ENCODE data around the gene PROZ. TPM values are rescaled to one million over a fixed set of nuclear protein-coding genes. Genes with fewer than 3 reads are reported as not detected.

The PROZ gene
- total RNA-seq, 1 experiment from 2014 or later: not detected

DNA sequence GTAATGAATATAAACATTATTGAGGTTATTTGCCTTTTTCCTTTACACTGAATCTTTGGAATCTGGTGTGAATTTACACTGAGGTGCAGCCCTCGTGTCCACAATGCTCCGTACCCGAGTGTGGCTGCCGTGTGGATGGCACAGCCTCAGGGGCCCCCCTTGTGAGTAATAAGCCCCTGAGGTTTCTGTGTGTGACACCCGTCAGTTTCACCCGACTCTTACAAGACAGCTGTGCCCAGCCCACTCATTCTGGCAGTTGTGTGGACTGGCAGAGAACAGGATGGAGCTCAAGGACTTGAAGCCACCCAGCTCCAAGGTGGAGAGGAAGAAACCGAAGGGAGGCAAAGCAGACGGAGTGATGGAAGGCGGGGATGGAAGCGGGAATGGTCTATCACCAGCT lies 7.8 kb downstream of the PROZ start:
- no peak overlapping the region for H3K4ac ChIP-seq (ENCODE audit: low read depth, low read length)
- H2BK12ac ChIP-seq (ENCODE audit: insufficient read length, low read depth, low read length): no peak overlapping the region
- no peak overlapping the region for H2AFZ ChIP-seq (ENCODE audit: low read length)
- H3K14ac ChIP-seq (ENCODE audit: insufficient read depth, low read length): no peak overlapping the region
- DNase-seq: no peak
- no peaks in the 10 kb centered on the region for H4K20me1 ChIP-seq (ENCODE audit: control insufficient read depth, insufficient read depth, insufficient read length)
- no peak overlapping the region for H3K27ac ChIP-seq (ENCODE audit: insufficient read length, low read depth, low read length)
- H3K23me2 ChIP-seq (ENCODE audit: insufficient read length, low read depth, low read length, poor library complexity, severe bottlenecking): no peaks in the 10 kb centered on the region
- Mint-ChIP-seq H3K27ac (no peak overlapping the region), H3K9me3 (no peaks in the 10 kb centered on the region), H3K27me3 (ENCODE audit: low read depth) (peaks cover 12% of the 10 kb centered on the region), H3K4me1 (peaks cover 20 to 23% of the 10 kb centered on the region in 2 experiments), H3K36me3 (ENCODE audit: insufficient read depth in 1 of 3, low read depth in 3 of 3) (peaks cover 6 to 27% (median 7%) of the 10 kb centered on the region in 3 experiments; a peak in 5 of 7 replicates), H3K4me3 (no peak overlapping the region)
- no peaks in the 10 kb centered on the region for H3K9me3 ChIP-seq (ENCODE audit: control insufficient read depth, low read depth, low read length)
- no peak overlapping the region for H4K8ac ChIP-seq (replicated peaks; ENCODE audit: insufficient read length, low read depth, low read length)
- no peaks in the 10 kb centered on the region for H3K27me3 ChIP-seq (ENCODE audit: insufficient read depth, low read length)
- no peak overlapping the region for H3K23ac ChIP-seq (ENCODE audit: insufficient read length, low read depth, low read length)
- no CpG with 5 or more reads among the region's 10 CpGs for WGBS (ENCODE audit: extremely low coverage, insufficient read length, low lambda C conversion rate)
- TF ChIP-seq, protein P1, sequence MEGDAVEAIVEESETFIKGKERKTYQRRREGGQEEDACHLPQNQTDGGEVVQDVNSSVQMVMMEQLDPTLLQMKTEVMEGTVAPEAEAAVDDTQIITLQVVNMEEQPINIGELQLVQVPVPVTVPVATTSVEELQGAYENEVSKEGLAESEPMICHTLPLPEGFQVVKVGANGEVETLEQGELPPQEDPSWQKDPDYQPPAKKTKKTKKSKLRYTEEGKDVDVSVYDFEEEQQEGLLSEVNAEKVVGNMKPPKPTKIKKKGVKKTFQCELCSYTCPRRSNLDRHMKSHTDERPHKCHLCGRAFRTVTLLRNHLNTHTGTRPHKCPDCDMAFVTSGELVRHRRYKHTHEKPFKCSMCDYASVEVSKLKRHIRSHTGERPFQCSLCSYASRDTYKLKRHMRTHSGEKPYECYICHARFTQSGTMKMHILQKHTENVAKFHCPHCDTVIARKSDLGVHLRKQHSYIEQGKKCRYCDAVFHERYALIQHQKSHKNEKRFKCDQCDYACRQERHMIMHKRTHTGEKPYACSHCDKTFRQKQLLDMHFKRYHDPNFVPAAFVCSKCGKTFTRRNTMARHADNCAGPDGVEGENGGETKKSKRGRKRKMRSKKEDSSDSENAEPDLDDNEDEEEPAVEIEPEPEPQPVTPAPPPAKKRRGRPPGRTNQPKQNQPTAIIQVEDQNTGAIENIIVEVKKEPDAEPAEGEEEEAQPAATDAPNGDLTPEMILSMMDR (conservative IDR thresholded peaks at IDR 0.05): no peak
- no peak overlapping the region for H3K4me2 ChIP-seq (ENCODE audit: insufficient read depth, insufficient read length, low read length)
- H4K91ac ChIP-seq (ENCODE audit: insufficient read length, low read depth, low read length): no peak overlapping the region
- H3K79me1 ChIP-seq (ENCODE audit: insufficient read depth, low read depth, low read length, poor library complexity, severe bottlenecking): no peaks in the 10 kb centered on the region
- H2BK5ac ChIP-seq (ENCODE audit: insufficient read length, low read length): no peak overlapping the region
- H3T11ph ChIP-seq (ENCODE audit: low read length): no peak overlapping the region
- no peak overlapping the region for H2BK15ac ChIP-seq (ENCODE audit: low read depth, low read length)
- H4K5ac ChIP-seq (ENCODE audit: insufficient read length, low read depth, low read length): no peak overlapping the region
- H3K4me1 ChIP-seq (ENCODE audit: insufficient read depth, low read length): no peaks in the 10 kb centered on the region
- H3K56ac ChIP-seq (ENCODE audit: insufficient read length, low read depth, low read length): no peak overlapping the region
- H2BK120ac ChIP-seq (ENCODE audit: low read depth, low read length, poor library complexity, severe bottlenecking): no peak overlapping the region
- no peak overlapping the region for H2AK5ac ChIP-seq (ENCODE audit: insufficient read length, low read length)
- H2BK20ac ChIP-seq (ENCODE audit: low read depth, low read length, poor library complexity, severe bottlenecking): no peak overlapping the region
- H3K9ac ChIP-seq (ENCODE audit: extremely low read depth, insufficient read length, low read length): no peak overlapping the region
- no peak overlapping the region for H3K18ac ChIP-seq (ENCODE audit: insufficient read length, low read depth, low read length)
- no peaks in the 10 kb centered on the region for H3K79me2 ChIP-seq (ENCODE audit: insufficient read depth, low read length)

Data from H9 (cell line).